B cell (primary cell): ENCODE data around the gene VAV2. TPM values are rescaled to one million over a fixed set of nuclear protein-coding genes. Genes with fewer than 3 reads are reported as not detected.

ENCODE experiments used
- ATAC-seq: fragments of 200-7000 bp; cut with Tn5 transposase; one replicate; pipeline ENCODE4 v1.10.0; 2021; ENCODE audit warnings: low read depth, mild to moderate bottlenecking, moderate number of reproducible peaks, moderate library complexity
- CTCF ChIA-PET: fragments of 350-600 bp; sonication (Branson Sonifier 250); formaldehyde crosslinking; loops from one replicate; lab custom pipeline; 2021; ENCODE audit warnings: antibody characterized with exemption, inconsistent platforms; lab: Charles Lee
- POLR2A ChIA-PET: fragments of 350-600 bp; sonication (Branson Sonifier 250); formaldehyde crosslinking; loops from one replicate; lab custom pipeline; 2021; ENCODE audit warnings: antibody characterized with exemption; lab: Charles Lee
- DNase-seq: peaks from one replicate; pipeline ENCODE4 v3.0.0; 2013
- H2AFZ ChIP-seq: 2 replicates; pipeline ENCODE4 v1.6.1; 2012; ENCODE audit warnings: mild to moderate bottlenecking, low read depth, low read length; ENCODE audit not compliant: insufficient read depth, poor library complexity, severe bottlenecking
- H3K27ac ChIP-seq, 2 donors: 1 replicate in 1 of 2; 2 replicates in 1 of 2; pipeline ENCODE4 v1.5.1; 2012 to 2013; ENCODE audit warnings: low read length in 2 of 2, mild to moderate bottlenecking in 2 of 2, moderate library complexity in 1 of 2
- H3K27me3 ChIP-seq, 4 experiments: fragments of 200-600 bp in 1 of 4; sonication (generic) in 1 of 4; replicated peaks in 1 of 4; 1 replicate in 2 of 4; 2 replicates in 2 of 4; pipeline versions ENCODE4 v1.6.1 to v1.7.0; 2013 to 2016; ENCODE audit warnings: low read length in 3 of 4, mild to moderate bottlenecking in 2 of 4, mixed read lengths in 1 of 4, moderate library complexity in 1 of 4; ENCODE audit not compliant: insufficient read depth in 4 of 4, control insufficient read depth in 3 of 4; ENCODE audit errors: control extremely low read depth in 1 of 4
- H3K36me3 ChIP-seq, 2 experiments: replicated peaks in 1 of 2; 1 replicate in 1 of 2; 2 replicates in 1 of 2; pipeline versions ENCODE4 v1.6.1 to v1.7.1; 2013; ENCODE audit warnings: low read length in 1 of 2; ENCODE audit not compliant: insufficient read depth in 2 of 2, control insufficient read depth in 1 of 2; ENCODE audit errors: control extremely low read depth in 1 of 2, extremely low read depth in 1 of 2
- H3K4me1 ChIP-seq, 2 donors: fragments of 200-600 bp in 1 of 2; sonication (generic) in 1 of 2; 1 replicate in 1 of 2; 2 replicates in 1 of 2; pipeline versions ENCODE4 v1.5.1 to v1.6.1; 2013 to 2017; ENCODE audit warnings: low read length in 2 of 2; ENCODE audit not compliant: control insufficient read depth in 2 of 2, insufficient read depth in 2 of 2
- H3K4me2 ChIP-seq: replicated peaks from 2 replicates; pipeline ENCODE3; 2012; ENCODE audit warnings: mild to moderate bottlenecking, low read depth, low read length; ENCODE audit not compliant: poor library complexity, severe bottlenecking
- H3K4me3 ChIP-seq, 5 experiments: fragments of 200-600 bp in 1 of 5; sonication (generic) in 1 of 5; 1 replicate in 3 of 5; 2 replicates in 2 of 5; pipeline versions ENCODE4 v1.5.1 to v1.7.0; 2011 to 2016; ENCODE audit warnings: low read length in 4 of 5, mild to moderate bottlenecking in 4 of 5, low read depth in 2 of 5, control low read depth in 1 of 5, moderate library complexity in 1 of 5; ENCODE audit not compliant: insufficient read depth in 1 of 5; ENCODE audit errors: control extremely low read depth in 1 of 5, extremely low read depth in 1 of 5
- H3K79me2 ChIP-seq: fragments of 200-600 bp; sonication (generic); one replicate; pipeline ENCODE4 v1.6.0; 2016; ENCODE audit warnings: low read length; ENCODE audit not compliant: control insufficient read depth, insufficient read depth
- H3K9ac ChIP-seq: fragments of 200-600 bp; sonication (generic); 2 replicates; pipeline ENCODE4 v1.6.1; 2017; ENCODE audit warnings: mild to moderate bottlenecking, low read length, moderate library complexity
- H3K9me3 ChIP-seq, 3 donors: one replicate each; pipeline versions ENCODE4 v1.6.1 to v1.7.1; 2013; ENCODE audit warnings: low read length in 2 of 3; ENCODE audit not compliant: control insufficient read depth in 2 of 3, insufficient read depth in 1 of 3; ENCODE audit errors: control extremely low read depth in 1 of 3
- H4K20me1 ChIP-seq: 2 replicates; pipeline ENCODE4 v1.6.0; 2012; ENCODE audit warnings: mild to moderate bottlenecking, low read length; ENCODE audit not compliant: insufficient read depth, control insufficient read depth, poor library complexity, severe bottlenecking
- H3K27ac Mint-ChIP-seq: one replicate; pipeline ENCODE4 v1.8.0; 2021; ENCODE audit warnings: mixed read lengths
- H3K27me3 Mint-ChIP-seq: one replicate; pipeline ENCODE4 v1.8.0; 2021; ENCODE audit warnings: mixed read lengths
- H3K4me1 Mint-ChIP-seq: one replicate; pipeline ENCODE4 v1.8.0; 2021; ENCODE audit warnings: mixed read lengths
- H3K4me3 Mint-ChIP-seq: one replicate; pipeline ENCODE4 v1.8.0; 2021; ENCODE audit warnings: mixed read lengths
- H3K9me3 Mint-ChIP-seq: one replicate; pipeline ENCODE4 v1.8.0; 2022; ENCODE audit warnings: mixed read lengths; ENCODE audit not compliant: insufficient read depth
- EZH2 ChIP-seq: IDR thresholded peaks from 2 replicates; pipeline ENCODE4 v1.6.1; 2012; ENCODE audit warnings: borderline replicate concordance, low read depth, mild to moderate bottlenecking, moderate library complexity, low read length; ENCODE audit not compliant: insufficient read depth, poor library complexity, severe bottlenecking
- WGBS: methylation state at CpG from one replicate; pipeline ENCODE4 v1.1.5; 2013; ENCODE audit warnings: missing lambda C conversion rate; ENCODE audit not compliant: insufficient coverage; 5-methylcytosine and 5-hydroxymethylcytosine counted together
- intact Hi-C: fragments of 100-400 bp; cut with micrococcal nuclease; formaldehyde crosslinking; loops from one replicate; pipeline ENCODE4 v1.10.0; 2022
- polyA plus RNA-seq: library from polyadenylated mRNA; depleted of rRNA; stranded (reverse); fragments of >200 nt; gene quantifications from 2 replicates; pipeline ENCODE4 v1.2.3, GENCODE V29; 2012
- total RNA-seq, 2 donors: library from RNA; stranded (reverse); fragments of 120-200 nt in 1 of 2; gene quantifications; 1 replicate in 1 of 2; 2 replicates in 1 of 2; pipeline versions ENCODE4 v1.2.3 to v1.2.4, GENCODE V29; 2013 to 2022
- TF ChIP-seq, protein P1 (sequence below): fragments of 200-600 bp; IDR thresholded peaks from one replicate; pipeline ENCODE4 v1.8.0; 2022; ENCODE audit warnings: antibody characterized with exemption, mild to moderate bottlenecking

VAV2 gene
- total and polyA plus RNA-seq, 2 donors (not counting 1 experiment from before 2014, with no cell fraction given) = 34.4 to 128 TPM

GRCh38 chr9:133948561-133949485 lies 43.3 kb downstream of the VAV2 start:
- Histone ChIP-seq H3K4me1 (peaks cover 42 to 68% of the 10 kb centered on the region in 2 donors), H3K9ac (no peak overlapping the region), H3K27me3 (no peaks in the 10 kb centered on the region), H3K9me3 (no peaks in the 10 kb centered on the region), H3K27ac (peak overlapping the region in 1 of 2 donors; percentile 25), H3K4me2 (no peak overlapping the region), H3K4me3 (no peak overlapping the region), H2AFZ (no peak overlapping the region), H3K36me3 (peaks cover 0 to 16% of the 10 kb centered on the region in 2 experiments), H3K79me2 (peaks cover 100% of the 10 kb centered on the region), H4K20me1 (peaks cover 87% of the 10 kb centered on the region)
- POLR2A ChIA-PET = no interaction called here
- no peak for DNase-seq
- Mint-ChIP-seq H3K4me1 (peaks cover 78% of the 10 kb centered on the region), H3K9me3 (no peaks in the 10 kb centered on the region), H3K4me3 (peak overlapping the region; percentile 6), H3K27me3 (no peaks in the 10 kb centered on the region), H3K27ac (peak overlapping the region; percentile 78)
- CTCF ChIA-PET = interaction anchor here (1.4 to 4.7 kb wide), 4 partner anchors 14 to 167 kb away, joined by 3 to 20 read pairs (median 3); no protein-coding TSS in a partner anchor
- intact Hi-C loops = loop anchor here (10.0 kb wide), 1 partner anchor 116 kb away; the partner anchor contains the start of gene BRD3
- no peak for TF ChIP-seq EZH2
- TF ChIP-seq, protein P1, sequence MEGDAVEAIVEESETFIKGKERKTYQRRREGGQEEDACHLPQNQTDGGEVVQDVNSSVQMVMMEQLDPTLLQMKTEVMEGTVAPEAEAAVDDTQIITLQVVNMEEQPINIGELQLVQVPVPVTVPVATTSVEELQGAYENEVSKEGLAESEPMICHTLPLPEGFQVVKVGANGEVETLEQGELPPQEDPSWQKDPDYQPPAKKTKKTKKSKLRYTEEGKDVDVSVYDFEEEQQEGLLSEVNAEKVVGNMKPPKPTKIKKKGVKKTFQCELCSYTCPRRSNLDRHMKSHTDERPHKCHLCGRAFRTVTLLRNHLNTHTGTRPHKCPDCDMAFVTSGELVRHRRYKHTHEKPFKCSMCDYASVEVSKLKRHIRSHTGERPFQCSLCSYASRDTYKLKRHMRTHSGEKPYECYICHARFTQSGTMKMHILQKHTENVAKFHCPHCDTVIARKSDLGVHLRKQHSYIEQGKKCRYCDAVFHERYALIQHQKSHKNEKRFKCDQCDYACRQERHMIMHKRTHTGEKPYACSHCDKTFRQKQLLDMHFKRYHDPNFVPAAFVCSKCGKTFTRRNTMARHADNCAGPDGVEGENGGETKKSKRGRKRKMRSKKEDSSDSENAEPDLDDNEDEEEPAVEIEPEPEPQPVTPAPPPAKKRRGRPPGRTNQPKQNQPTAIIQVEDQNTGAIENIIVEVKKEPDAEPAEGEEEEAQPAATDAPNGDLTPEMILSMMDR = no peak
- 96% methylated on average over 31 of the region's 31 CpGs for WGBS
- ATAC-seq = no peak

DNA sequence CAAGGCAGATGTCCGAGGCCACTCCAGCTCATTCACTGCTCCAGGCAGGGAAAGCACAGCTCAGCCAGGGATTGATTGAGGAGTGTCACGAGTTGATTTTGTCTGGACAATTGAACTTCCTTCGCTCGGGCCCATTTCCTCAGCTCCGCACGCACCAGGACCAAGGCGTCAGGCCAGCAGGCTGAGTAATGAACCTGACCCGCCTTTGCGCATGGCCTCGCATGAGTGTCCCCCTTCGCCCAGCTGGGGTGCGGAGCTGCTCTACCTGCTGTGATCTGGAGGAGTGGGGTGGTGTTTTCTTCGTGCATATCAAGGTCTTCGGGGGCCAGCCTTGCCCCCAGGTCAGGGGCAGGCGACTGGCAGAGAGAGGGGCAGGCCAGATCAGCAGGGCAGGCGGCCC lies 44.0 kb downstream of the VAV2 start:
- no peak overlapping the region for H3K9ac ChIP-seq
- H3K4me3 ChIP-seq = no peak overlapping the region
- peak overlapping the region; percentile 70 for H3K27ac Mint-ChIP-seq
- H3K4me2 ChIP-seq = no peak overlapping the region
- DNase-seq (no peak), ATAC-seq (no peak)
- intact Hi-C loops = loop anchor here (10.0 kb wide), 1 partner anchor 117 kb away; the partner anchor contains the start of gene BRD3
- no peak overlapping the region for H2AFZ ChIP-seq
- peak overlapping the region; percentile 6 for H3K4me3 Mint-ChIP-seq
- H3K9me3 ChIP-seq = no peaks in the 10 kb centered on the region
- WGBS = 98% methylated on average over 11 of the region's 16 CpGs
- H3K36me3 ChIP-seq = peaks cover 0 to 16% of the 10 kb centered on the region in 2 experiments
- peaks cover 35 to 62% of the 10 kb centered on the region in 2 donors for H3K4me1 ChIP-seq
- H3K9me3 Mint-ChIP-seq = no peaks in the 10 kb centered on the region
- H3K79me2 ChIP-seq = peaks cover 100% of the 10 kb centered on the region
- no peaks in the 10 kb centered on the region for H3K27me3 ChIP-seq
- ChIA-PET POLR2A (no interaction called here), CTCF (interaction anchor here (1.4 to 4.7 kb wide), 2 partner anchors 14 to 46 kb away, joined by 3 to 20 read pairs; no protein-coding TSS in a partner anchor)
- TF ChIP-seq EZH2 = no peak
- TF ChIP-seq, protein P1 = no peak
- H3K27me3 Mint-ChIP-seq = no peaks in the 10 kb centered on the region
- peaks cover 78% of the 10 kb centered on the region for H3K4me1 Mint-ChIP-seq
- peaks cover 87% of the 10 kb centered on the region for H4K20me1 ChIP-seq
- peak overlapping the region in 1 of 2 donors; percentile 25 for H3K27ac ChIP-seq
